BLaER1 (cell line): ENCODE measurements around the gene MRPS5.

Experiments
- H3K27ac ChIP-seq: shearing (Covaris generic); formaldehyde crosslinking; 2 replicates; pipeline ENCODE4 v1.8.1; 2022
- H3K27me3 ChIP-seq: shearing (Covaris generic); formaldehyde crosslinking; 2 replicates; pipeline ENCODE4 v1.8.1; 2022
- H3K36me3 ChIP-seq: shearing (Covaris generic); formaldehyde crosslinking; 2 replicates; pipeline ENCODE4 v1.8.1; 2022
- H3K4me1 ChIP-seq: shearing (Covaris generic); formaldehyde crosslinking; 2 replicates; pipeline ENCODE4 v1.8.1; 2022
- H3K4me2 ChIP-seq: shearing (Covaris generic); formaldehyde crosslinking; 2 replicates; pipeline ENCODE4 v1.8.1; 2022
- H3K4me3 ChIP-seq: shearing (Covaris generic); formaldehyde crosslinking; 2 replicates; pipeline ENCODE4 v1.8.1; 2022
- H3K9ac ChIP-seq: shearing (Covaris generic); formaldehyde crosslinking; 2 replicates; pipeline ENCODE4 v1.8.1; 2022
- H3K9me3 ChIP-seq: shearing (Covaris generic); formaldehyde crosslinking; 2 replicates; pipeline ENCODE4 v1.8.1; 2022
- H4K20me1 ChIP-seq: shearing (Covaris generic); formaldehyde crosslinking; 2 replicates; pipeline ENCODE4 v1.8.1; 2022
- Cebpa-rat ChIP-seq: shearing (Covaris generic); IDR thresholded peaks from 2 replicates; pipeline ENCODE4 v1.8.1; 2022

The MRPS5 gene

GRCh38 chr2:95048825-95049682 is 72.6 kb downstream of the MRPS5 start:
- H3K9me3 ChIP-seq, result no peaks in the 10 kb centered on the region
- H4K20me1 ChIP-seq, result no peaks in the 10 kb centered on the region
- H3K27me3 ChIP-seq, result no peaks in the 10 kb centered on the region
- TF ChIP-seq Cebpa-rat, result no peak
- peaks cover 16% of the 10 kb centered on the region for H3K4me1 ChIP-seq
- H3K36me3 ChIP-seq, result no peaks in the 10 kb centered on the region
- no peak overlapping the region for H3K4me3 ChIP-seq
- no peak overlapping the region for H3K9ac ChIP-seq
- H3K27ac ChIP-seq, result no peak overlapping the region
- no peak overlapping the region for H3K4me2 ChIP-seq

DNA sequence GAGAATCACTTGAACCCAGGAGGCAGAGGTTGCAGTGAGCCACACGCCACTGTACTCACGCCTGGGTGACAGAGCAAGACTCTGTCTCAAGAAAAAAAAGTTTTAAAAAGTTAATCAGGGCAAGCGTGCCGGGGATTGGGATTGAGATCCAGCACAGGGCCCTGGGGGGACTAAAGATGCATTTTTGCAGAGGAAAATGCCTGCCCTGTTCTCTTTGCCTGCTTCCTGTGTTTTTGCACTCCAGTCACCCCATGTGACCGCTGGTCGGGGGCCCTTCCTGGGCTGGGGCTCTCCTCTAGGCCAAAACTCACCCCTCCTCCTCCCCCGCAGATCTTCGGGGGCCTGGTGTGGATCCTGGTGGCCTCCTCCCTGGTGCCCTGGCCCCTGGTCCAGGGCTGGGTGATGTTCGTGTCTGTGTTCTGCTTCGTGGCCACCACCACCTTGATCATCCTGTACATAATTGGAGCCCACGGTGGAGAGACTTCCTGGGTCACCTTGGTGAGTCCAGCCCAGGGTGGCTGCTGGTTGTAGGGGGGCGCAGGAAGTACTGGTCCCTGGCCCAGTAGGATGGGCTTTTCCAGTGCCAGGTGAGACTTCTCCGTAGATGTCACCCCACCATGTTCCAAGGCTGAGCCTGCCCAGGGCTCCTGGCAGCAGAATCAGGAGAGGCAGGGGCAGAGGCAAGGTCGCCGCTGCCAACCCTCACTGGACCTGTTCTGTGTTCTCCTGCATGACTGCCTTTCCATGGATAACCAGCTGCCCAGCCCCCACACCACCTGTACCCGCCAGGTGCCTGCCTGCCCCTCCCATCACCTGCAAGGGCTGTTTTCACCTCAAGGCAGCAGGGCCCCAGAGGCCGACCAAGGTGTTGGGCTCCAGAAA is 73.7 kb downstream of the MRPS5 start:
- H3K4me2 ChIP-seq, result peak overlapping the region; percentile 38
- H4K20me1 ChIP-seq, result no peaks in the 10 kb centered on the region
- no peaks in the 10 kb centered on the region for H3K36me3 ChIP-seq
- no peak for TF ChIP-seq Cebpa-rat
- H3K4me1 ChIP-seq, result peaks cover 16% of the 10 kb centered on the region
- no peak overlapping the region for H3K4me3 ChIP-seq
- H3K9ac ChIP-seq, result no peak overlapping the region
- no peak overlapping the region for H3K27ac ChIP-seq
- no peaks in the 10 kb centered on the region for H3K27me3 ChIP-seq
- H3K9me3 ChIP-seq, result no peaks in the 10 kb centered on the region

DNA sequence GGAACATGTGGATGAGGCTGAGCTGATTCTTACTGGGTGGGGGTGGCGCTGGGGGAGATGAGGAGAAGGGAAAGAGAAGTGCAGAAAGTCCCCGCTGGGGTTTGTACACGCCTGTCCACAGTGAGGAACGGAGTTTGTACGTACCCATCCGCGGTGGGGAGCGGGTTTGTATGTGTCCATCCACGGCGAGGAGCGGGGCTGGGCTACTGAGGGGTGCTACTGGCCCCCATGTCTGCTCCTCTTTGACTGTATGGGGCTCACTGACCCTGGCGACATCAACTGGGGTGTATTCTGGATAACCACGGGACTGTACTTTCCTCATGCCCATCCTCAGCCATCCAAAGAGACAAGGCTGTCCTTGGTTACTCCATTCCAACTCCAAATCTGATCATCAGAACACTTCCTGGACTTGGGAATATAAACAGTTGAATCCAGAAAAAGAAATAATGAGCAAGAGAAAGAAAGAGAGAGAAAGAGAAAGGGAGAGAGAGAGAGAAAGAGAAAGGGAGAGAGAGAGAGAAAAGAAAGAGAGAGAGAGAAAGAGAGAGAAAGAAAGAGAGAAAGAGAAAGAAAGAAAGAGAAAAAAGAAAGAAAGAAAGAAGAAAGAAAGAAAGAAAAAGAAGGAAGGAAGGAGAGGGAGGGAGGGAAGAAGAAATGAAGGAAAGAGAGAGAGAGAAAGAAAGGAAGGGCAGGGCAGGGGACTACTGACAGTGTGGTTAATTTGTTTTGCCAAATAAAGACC is 75.1 kb downstream of the MRPS5 start:
- H3K27ac ChIP-seq, result no peak overlapping the region
- H3K4me2 ChIP-seq, result no peak overlapping the region
- H3K4me3 ChIP-seq, result no peak overlapping the region
- H3K27me3 ChIP-seq, result no peaks in the 10 kb centered on the region
- H3K4me1 ChIP-seq, result peaks cover 16% of the 10 kb centered on the region
- H3K9ac ChIP-seq, result no peak overlapping the region
- H3K9me3 ChIP-seq, result no peaks in the 10 kb centered on the region
- H4K20me1 ChIP-seq, result no peaks in the 10 kb centered on the region
- no peak for TF ChIP-seq Cebpa-rat
- no peaks in the 10 kb centered on the region for H3K36me3 ChIP-seq

DNA sequence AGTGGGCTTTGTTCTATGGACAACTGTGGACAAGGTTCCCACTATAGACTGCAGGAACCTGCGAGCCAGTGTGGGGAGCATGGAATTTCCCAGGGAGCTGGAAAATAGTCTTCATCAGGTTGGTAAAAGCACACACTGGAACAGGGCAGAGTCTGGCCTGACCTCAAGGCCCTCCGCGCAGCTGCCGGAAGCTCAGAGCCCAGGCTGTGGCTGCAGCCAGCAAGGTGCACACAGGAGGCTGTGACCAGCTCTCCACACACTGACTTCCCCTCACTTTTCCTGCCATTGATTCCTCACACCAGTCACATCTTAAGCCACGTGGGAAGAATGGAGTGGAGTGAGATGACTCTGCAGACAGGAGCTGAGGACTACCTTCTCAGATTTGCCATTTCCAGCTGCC is 77.0 kb downstream of the MRPS5 start:
- Histone ChIP-seq H3K36me3 (no peaks in the 10 kb centered on the region), H4K20me1 (no peaks in the 10 kb centered on the region), H3K9me3 (no peaks in the 10 kb centered on the region), H3K4me3 (no peak overlapping the region), H3K4me2 (no peak overlapping the region), H3K4me1 (peaks cover 7% of the 10 kb centered on the region), H3K9ac (no peak overlapping the region), H3K27me3 (no peaks in the 10 kb centered on the region), H3K27ac (no peak overlapping the region)
- no peak for TF ChIP-seq Cebpa-rat

DNA sequence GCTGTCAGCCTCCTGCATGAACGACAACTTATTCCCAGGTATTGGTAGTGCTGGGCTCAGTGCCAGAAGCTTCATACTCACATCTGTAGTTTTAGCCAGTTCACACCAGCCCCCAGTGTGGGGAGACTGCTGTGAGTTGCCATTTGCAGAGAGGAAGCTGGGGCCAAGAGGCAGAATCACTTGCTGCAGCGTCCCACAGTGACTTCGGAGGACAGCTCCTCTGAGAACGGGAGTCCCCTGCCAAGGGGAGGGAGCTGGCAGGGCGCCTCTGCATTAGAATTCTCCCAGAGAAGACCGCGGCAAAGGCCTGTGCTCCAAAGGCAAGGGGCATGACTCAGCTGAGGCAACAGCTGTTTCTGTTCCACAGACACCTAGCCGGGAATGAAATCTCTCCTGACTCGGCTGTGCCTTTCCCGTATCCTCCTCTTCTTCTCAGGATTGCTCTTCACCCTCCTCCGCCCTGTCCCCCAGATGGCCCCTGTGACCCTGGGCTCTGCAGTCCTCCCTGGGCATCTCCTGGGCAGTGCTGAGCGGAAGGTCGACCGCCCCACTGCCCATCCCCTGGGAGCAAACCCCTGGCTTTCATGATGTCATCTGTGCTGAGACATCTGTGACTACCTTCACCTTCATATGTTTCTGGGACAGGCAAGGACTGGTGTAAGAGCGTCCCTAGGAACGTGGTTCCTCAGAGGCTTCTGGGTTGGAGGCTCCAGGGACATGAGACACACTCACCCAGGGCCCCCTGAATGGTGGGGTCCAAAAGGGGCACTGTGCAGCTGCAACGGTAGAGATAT is 78.1 kb downstream of the MRPS5 start:
- no peak for TF ChIP-seq Cebpa-rat
- no peaks in the 10 kb centered on the region for H3K27me3 ChIP-seq
- no peak overlapping the region for H3K27ac ChIP-seq
- no peaks in the 10 kb centered on the region for H3K36me3 ChIP-seq
- no peak overlapping the region for H3K4me2 ChIP-seq
- H3K4me1 ChIP-seq, result peaks cover 7% of the 10 kb centered on the region
- H3K4me3 ChIP-seq, result no peak overlapping the region
- H3K9me3 ChIP-seq, result no peaks in the 10 kb centered on the region
- no peak overlapping the region for H3K9ac ChIP-seq
- H4K20me1 ChIP-seq, result no peaks in the 10 kb centered on the region

DNA sequence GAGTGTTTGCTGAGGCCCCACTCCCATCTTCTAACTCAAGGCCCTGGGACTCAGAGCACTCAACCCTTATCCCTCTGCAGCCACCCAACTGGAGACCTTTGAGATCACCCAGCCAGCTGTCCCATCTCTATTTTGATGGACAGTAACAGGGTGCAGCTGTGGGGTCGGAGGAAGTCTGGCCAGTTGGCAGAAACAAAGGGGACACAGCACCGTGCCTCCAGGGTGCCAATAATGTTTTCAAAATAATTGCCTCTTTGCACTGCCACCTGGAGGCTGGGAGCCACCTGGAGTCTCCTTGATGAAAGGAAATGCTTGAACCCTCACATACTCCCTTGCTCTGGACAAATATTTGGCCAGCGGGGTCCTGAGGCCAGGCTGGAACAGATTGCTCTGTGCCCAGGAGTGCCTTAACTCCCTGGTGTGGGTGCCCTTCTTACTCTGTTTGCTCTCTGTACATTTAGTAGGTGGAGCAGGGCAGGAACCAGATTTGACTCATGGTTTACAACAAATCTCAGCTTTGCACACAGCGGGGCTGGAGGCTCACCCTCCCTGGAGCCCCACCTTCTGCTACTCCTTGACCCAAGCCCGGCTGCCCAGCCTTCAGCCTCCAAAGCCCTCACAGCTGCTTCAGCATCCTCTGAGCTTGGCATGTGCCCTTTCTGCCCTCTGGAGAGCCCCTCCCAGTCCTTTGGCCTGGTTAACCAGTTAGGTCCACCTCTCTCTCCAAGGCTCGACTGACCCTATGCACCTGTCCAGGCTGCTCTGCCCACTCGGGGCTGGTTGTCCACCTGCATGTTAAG is 78.9 kb downstream of the MRPS5 start:
- no peaks in the 10 kb centered on the region for H4K20me1 ChIP-seq
- H3K27ac ChIP-seq, result no peak overlapping the region
- H3K4me3 ChIP-seq, result no peak overlapping the region
- H3K36me3 ChIP-seq, result no peaks in the 10 kb centered on the region
- H3K4me1 ChIP-seq, result peaks cover 4% of the 10 kb centered on the region
- H3K27me3 ChIP-seq, result no peaks in the 10 kb centered on the region
- H3K9ac ChIP-seq, result no peak overlapping the region
- H3K9me3 ChIP-seq, result 0 out of 2 replicates have a peak, but pooled peaks cover 1% of the 10 kb centered on the region
- H3K4me2 ChIP-seq, result no peak overlapping the region
- no peak for TF ChIP-seq Cebpa-rat

- Histone ChIP-seq H3K4me3 (no peak overlapping the region), H3K36me3 (no peaks in the 10 kb centered on the region), H3K9me3 (peaks cover 8% of the 10 kb centered on the region; the same call in 1 of the 2 replicates), H4K20me1 (no peaks in the 10 kb centered on the region), H3K27me3 (no peaks in the 10 kb centered on the region), H3K4me1 (no peaks in the 10 kb centered on the region), H3K27ac (no peak overlapping the region), H3K4me2 (no peak overlapping the region), H3K9ac (no peak overlapping the region)
- TF ChIP-seq Cebpa-rat, result no peak
Observed at GRCh38 chr2:95041824-95042442, 79.7 kb downstream of the MRPS5 start.
